Esophagus muscularis mucosa (tissue), 4 donors: ENCODE measurements around the gene SGSM2.

ENCODE experiments used
- EP300 ChIP-seq: sonication (generic); formaldehyde crosslinking; IDR thresholded peaks from one replicate; pipeline ENCODE4 v1.6.1; 2017; ENCODE audit warnings: antibody characterized with exemption
- POLR2A ChIP-seq: fragments of 450-650 bp; IDR thresholded peaks from one replicate; pipeline ENCODE4 v1.6.1; 2017; ENCODE audit warnings: antibody characterized with exemption, moderate library complexity, mild to moderate bottlenecking, low read depth
- POLR2AphosphoS5 ChIP-seq, 2 donors: sonication (generic); formaldehyde crosslinking; IDR thresholded peaks; one replicate each; pipeline ENCODE4 v1.6.1; 2017; ENCODE audit warnings: antibody characterized with exemption in 2 of 2
- TF ChIP-seq, protein P1 (sequence below), 3 experiments: fragments of 200-600 bp in 2 of 3; fragments of 450-650 bp in 1 of 3; sonication (generic) in 2 of 3; IDR thresholded peaks; one replicate each; pipeline ENCODE4 v1.5.1; 2017 to 2019; ENCODE audit warnings: antibody characterized with exemption in 3 of 3, mild to moderate bottlenecking in 2 of 3, moderate library complexity in 1 of 3

- TF ChIP-seq POLR2A (no peak), POLR2AphosphoS5 (IDR thresholded peaks at IDR 0.05) (no peak), EP300 (no peak)
- TF ChIP-seq, protein P1, sequence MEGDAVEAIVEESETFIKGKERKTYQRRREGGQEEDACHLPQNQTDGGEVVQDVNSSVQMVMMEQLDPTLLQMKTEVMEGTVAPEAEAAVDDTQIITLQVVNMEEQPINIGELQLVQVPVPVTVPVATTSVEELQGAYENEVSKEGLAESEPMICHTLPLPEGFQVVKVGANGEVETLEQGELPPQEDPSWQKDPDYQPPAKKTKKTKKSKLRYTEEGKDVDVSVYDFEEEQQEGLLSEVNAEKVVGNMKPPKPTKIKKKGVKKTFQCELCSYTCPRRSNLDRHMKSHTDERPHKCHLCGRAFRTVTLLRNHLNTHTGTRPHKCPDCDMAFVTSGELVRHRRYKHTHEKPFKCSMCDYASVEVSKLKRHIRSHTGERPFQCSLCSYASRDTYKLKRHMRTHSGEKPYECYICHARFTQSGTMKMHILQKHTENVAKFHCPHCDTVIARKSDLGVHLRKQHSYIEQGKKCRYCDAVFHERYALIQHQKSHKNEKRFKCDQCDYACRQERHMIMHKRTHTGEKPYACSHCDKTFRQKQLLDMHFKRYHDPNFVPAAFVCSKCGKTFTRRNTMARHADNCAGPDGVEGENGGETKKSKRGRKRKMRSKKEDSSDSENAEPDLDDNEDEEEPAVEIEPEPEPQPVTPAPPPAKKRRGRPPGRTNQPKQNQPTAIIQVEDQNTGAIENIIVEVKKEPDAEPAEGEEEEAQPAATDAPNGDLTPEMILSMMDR (IDR thresholded peaks at IDR 0.05) = no peak
Measured at GRCh38 chr17:2396192-2396567, 58.9 kb downstream of the SGSM2 start.
